SW480 (cell line): ENCODE results near the gene NCOA1.
"Not testable (repeated sequence)": the region's sequence is repeated elsewhere in the genome, so short reads cannot be mapped to it uniquely, and the experiment has no call there.

ENCODE experiments used
- DNase-seq: peaks from one replicate; pipeline ENCODE4 v3.0.0-alpha.2; 2016; ENCODE audit warnings: low spot score

NCOA1 gene

DNA sequence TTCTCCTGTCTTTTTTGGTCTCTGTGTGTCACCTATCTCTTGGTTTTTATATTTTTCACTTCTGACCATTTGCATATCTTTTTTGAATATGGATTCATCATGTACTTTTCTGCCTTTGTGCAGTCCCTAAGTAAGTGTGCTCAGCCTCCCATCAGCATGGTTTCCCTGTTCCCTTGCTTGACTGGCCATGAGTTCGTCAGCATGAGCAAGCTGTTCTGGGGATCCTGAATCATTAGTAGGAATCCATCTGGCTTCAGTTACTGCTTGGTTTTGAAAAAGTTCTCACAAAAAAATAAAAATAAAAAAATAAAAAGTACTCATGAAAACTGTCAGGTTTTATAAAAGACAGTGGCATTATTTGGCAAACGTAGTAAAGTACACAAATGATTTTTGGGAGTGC, 144.1 kb downstream of the NCOA1 start:
- DNase-seq: no peak

DNA sequence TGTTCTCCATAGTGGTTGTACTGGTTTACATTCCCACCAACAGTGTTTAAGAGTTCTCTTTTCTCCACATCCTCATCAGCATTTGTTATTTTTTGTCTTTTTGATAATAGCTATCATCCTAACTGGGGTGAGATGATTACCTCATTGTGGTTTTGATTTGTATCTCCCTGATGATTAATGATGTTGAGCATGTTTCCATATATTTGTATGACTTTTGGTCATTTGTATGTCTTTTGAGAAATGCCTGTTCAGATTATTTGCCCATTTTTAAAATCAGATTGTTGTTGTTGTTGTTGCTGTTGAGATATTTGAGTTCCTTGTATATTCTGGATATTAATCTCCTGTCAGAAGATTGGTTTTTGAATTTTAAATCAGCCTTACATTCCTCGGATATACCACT, 147.5 kb downstream of the NCOA1 start:
- no peak for DNase-seq

DNA sequence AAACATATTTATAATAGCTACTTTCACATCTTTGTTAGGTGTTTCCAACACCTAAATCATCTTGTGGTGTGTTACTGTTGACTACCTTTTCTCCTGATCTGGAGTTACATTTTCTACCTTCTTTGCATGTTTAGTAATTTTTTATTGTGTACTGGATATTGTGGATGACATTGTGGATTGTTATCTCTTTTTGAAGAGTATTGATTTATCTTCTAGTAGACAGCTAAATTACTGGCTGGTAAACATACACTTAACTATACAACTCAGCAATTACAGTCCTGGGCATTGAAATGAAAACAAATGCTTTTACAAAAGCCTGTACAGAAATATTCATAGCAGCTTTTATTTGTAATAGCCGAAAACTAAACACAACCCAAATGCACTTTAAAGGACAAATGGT, 151.3 kb downstream of the NCOA1 start:
- no peak for DNase-seq

DNA sequence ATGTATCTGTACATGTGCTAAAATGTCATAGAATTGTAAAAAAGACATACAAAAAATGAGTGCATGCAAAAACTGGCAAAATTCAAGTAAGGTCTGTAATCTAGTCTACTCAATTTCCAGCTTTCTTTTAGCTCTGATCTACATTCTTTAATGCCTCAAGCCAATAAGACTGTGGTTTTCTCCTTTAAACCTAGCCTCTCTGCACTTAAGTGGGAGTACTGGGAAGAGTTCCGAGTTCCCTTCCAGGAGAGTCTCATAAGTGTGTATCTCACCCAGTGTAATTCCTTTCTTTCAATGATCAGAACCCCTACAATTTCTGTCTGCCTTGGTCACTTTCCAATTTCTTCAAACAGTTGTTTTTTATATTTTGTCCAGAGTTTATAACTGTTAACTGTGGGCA, 152.0 kb downstream of the NCOA1 start:
- DNase-seq: no peak

DNA sequence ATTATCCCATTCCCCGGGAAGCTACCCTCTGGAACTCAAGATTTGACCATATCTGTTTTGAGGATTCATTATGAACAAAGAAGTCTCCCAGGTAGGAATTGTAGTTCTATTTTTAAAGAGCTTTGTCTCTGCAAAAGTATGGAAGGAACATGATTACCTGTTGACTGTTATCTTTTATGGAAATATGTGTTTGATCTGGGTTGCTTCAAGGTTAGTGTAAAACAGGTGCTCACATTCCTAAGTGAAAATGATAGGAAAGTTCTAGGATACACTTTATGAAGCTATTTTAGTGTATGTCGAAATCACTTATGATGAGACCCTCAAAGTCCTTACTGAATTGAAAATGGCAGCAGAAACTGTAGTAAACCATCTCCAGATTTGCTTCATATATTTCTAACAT, 153.0 kb downstream of the NCOA1 start:
- DNase-seq: no peak

DNA sequence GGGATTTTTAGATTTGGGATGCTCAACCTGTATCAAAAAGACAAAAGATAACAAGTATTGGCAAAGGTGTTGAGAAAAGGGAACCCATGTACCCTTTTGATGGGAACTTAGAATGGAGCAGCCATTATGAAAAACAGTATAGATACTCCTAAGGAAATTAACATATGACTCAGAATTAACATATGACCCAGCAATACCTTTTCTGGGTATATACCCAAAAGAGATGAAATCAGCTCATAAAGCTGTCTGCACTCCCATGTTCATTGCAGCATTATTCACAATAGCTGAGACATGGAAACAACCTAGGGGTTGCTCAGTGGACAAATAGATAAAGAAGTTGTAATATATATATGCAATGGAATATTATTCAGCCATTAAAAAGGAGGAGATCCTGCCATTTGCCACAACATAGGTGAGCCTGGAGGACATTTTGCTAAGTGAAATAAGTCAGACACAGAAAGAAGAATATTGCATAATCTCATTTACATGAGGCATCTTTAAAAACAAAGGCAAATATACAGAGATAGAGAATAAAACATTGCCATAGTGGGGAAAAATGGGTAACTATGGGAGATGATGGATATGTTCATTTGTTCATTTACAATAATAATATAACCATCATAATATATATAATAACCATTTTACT, 160.1 kb downstream of the NCOA1 start:
- DNase-seq: no peak

DNA sequence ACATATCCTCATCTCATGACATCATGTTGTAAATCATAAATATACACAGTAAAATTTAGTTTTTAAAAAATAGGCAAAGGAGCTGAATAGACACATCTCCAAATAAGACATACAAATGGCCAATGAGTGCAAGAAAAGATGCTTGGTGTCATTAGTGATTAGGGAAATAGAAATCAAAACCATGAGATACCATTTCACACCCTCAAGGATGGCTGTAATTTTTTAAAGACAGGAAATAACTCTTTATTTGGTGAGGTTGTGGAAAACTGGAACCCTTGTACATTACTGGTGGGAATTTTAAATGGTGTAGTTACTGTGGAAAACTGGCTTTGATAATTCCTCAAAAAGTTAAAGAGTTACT, 160.6 kb downstream of the NCOA1 start:
- no peak for DNase-seq

DNA sequence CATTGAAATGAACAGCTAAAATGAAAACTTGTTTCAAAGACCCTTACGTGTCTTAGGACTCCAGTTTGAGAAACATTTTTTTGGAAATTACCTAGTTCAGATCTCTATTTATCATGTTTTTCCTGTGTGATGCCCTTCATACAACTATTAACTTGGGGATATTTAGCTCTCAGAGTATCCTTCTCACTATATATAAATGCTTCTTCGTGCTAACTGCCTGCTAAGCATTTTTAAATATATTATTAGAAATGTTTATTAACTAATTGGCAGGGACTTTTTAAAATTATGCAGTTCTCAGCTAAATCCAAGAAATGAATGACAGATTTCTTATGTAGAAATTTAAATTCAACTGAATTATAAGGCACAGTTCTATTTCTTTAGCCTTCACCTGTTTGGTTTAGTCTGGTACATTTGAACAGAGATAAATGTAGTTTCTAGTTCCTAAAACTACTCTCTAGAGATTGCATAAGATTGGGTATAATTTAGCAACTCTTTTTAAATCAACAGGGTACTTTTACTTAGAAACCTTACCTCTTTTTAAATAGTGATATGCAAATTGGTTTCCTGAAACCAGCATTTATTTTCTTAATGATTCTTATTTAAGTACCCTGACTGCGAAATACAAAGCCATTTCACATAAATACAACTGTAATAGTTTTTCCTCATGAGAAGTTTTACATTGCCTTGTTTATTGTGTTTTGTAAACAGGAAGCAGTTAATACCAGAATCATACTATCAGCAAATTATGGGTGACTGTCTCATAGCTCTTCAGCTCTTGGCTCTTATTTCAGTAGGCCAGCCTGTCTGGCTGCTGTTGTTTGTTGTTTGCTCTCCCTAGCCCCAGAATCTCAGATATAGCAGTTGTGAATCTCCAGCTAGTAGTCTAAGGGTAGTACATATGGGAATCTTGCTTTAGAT, 161.5 kb downstream of the NCOA1 start:
- DNase-seq: no peak

DNA sequence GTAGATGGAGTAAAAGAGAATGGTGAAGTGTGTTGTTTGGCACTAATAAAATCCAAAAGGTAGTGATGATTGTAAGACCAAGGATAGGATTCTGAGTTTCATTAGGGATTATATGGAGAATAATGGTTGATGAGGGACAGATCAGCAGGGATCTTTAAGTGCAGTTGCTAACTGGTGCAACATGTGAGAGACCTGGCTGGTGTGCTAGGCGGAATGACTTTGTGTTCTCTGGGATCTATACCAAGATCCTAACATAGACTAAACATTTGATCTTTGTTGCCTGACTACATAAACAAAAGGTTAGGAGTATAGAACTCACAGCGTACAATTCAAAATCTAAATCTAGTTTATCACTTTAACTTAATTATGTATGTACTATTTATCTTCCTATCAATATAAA, 166.8 kb downstream of the NCOA1 start:
- no peak for DNase-seq

DNA sequence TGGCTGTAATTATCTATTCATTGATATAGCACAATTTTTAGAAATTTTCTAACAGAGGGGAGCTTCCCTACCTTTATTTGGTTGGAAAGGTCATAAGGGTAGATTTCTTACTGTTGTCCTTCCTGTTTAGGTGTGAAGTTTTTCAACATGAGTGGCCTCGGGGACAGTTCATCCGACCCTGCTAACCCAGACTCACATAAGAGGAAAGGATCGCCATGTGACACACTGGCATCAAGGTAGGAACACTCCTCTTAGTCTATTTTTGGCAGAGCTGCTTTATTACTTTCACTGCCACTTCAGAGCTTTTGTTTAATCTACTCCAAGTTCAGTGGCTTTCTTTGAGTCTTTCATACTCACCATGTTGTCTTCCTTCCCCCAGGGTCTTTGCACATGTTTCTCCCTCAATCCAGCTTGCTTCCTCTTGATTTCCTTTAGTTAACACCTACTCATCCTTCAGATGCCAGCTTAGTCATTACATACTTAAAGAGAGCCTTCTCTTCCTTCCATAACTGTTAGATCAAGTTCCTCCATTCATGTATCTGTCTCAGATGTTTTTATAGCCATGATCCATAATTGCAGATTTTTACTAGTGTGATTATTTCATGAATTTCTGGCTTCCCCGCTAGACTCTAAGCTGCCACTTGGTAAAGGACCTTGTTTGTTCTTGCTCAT, 167.6 kb downstream of the NCOA1 start:
- DNase-seq: no peak

DNA sequence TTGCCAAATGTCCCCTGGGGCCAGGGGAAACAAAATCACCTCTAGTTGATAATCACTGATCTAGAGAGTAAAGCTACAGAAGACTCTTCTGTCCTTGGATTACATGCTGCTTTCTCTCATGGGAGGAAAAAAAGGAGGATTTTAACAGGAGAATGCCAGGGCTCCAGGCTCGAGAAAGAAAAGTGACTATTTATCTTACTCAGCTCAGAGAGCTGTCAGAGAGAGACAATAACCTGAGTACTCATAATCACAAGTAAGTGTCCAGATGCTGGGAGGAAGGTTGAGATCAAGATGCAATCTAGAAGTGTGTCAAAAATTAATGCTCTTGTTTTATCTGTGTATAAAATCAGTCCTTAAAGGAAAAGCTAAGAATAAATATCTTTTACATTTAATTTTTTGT, 168.8 kb downstream of the NCOA1 start:
- no peak for DNase-seq

DNA sequence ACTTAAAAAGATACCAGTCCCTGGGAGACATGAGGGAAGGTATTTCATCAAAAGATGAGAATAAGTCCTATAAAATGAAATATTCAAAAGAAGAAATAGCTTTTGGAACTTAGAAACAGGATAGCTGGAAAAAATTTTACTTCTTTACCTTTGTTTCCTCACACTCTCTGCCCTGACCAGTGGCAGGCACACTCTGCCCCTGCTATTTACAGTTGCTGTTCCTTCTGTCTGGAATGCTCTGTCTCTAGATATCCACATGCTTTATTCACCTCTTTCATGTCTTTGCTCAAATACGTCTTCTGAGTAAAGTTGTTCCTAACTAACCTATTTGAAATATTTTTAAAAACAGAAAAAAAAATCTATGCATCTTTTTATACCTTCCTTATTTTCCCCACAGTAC, 176.5 kb downstream of the NCOA1 start:
- DNase-seq: no peak

DNA sequence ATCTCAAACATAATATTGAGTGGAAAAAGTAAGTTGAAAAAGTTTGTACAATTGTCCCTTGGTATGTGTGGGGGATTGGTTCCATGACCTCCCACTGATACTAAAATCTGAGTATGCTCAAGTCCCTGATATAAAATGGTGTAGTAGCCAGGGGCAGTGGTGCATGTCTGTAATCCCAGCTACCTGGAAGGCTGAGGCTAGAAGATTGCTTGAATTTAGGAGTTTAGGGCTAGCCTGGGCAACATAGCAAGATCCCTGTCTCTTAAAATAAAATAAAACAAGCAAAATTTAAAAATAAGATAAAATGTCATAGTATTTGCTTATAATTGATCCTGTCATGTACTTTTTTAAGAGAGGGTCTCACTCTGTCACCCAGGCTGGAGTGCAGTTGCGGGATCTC, 180.2 kb downstream of the NCOA1 start:
- no peak for DNase-seq

DNA sequence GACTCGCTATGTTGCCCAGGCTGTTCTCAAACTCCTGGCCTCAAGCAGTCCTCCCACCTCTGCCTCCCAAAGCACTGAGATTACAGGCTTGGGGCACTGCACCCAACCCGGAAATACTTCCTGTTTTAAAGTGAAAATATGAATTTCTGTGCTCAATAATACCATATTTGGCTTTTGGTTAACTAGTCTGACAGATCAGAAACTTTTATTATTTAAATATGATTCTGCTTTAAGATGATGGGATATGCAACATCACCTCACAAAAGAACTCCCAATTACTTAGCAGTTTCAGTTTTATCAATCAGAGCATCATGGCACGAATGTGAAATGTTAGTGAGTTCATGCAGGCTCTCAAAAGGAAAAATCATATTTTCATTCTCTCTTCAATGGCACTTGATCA, 181.5 kb downstream of the NCOA1 start:
- no peak for DNase-seq

DNA sequence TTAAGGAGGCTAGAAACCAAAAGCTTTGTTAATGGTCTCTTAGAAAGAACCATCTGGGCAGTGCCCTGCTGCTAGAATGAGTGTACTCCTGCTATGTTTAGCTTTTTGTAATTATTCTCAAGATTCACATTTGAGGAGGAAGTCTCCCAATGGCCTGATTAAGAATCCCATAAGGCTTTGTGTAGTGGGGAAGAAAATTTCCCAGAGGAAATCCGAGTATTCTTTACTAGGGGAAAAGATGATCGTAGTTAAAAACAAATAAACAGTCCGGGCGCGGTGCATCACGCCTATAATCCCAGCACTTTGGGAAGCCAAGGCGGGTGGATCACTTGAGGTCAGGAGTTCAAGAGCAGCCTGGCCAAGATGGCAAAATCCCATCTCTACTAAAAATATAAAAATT, 184.3 kb downstream of the NCOA1 start:
- no peak for DNase-seq

DNA sequence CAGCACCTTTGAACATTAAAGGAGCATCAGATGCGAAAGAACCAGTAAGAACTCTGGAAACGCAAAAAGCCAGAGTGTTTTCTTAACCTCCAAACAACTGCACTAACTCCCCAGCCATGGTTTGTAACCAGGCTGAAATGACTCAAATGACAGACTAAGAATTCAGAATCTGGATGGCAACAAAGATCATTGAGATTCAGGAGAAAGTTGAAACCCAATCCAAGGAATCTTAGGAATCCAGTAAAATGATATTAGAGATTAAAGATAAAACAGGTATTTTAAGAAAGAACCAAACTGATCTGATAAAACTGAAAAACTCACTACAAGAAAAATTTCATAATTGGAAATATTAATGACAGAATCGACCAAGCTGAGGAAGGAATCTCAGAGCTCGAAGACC, 185.4 kb downstream of the NCOA1 start:
- DNase-seq: no peak

DNA sequence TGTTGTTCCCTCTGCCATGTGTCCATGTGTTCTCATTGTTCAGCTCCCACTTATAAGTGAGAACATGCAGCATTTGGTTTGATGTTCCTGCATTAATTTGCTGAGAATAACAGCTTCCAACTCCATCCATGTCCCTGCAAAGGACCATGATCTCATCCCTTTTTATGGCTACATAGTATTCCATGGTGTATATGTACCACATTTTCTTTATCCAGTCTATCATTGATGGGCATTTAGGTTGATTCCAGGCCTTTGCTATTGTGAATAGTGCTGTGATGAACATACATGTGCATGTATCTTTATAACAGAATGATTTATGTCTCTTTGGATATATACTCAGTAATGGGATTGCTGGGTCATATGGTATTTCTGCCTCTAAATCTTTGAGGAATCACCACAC, 187.0 kb downstream of the NCOA1 start:
- DNase-seq: not testable (repeated sequence)

DNA sequence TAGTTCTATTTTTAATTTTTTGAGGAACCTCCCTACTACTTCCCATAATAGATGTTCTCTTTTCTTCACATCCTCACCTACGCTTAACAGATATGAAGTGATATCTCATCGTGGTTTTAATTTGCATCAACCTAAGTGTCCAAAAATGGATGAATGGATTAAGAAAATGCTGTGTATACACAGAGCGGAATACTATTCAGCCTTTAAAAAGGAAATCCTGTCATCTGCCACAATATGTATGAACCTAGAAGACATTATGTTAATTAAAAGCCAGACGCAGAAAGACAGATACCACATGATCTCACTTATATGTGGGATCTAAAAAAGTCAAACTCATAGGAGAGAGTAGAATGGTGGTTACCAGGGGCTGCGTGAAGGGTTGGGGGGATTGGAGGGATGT, 189.1 kb downstream of the NCOA1 start:
- DNase-seq: no peak

DNA sequence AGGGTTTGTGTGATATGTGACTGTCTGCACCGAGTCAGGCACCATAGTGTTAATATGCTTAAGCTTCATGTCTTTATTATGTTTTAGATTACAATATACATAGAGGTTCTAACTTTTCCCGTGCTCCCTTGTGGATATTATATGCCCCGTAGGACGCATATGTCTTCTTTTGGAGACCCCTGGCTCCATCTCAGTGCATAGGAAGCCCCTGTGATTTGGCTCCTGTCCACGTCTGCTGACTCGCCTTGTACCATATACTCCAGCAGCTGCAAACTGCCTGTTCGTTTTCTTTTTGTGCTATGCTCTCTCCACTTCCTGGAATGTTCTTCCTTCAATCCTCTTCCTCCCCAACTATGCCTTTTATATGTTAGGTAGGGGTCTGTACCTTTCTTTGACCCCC, 191.2 kb downstream of the NCOA1 start:
- DNase-seq: no peak

DNA sequence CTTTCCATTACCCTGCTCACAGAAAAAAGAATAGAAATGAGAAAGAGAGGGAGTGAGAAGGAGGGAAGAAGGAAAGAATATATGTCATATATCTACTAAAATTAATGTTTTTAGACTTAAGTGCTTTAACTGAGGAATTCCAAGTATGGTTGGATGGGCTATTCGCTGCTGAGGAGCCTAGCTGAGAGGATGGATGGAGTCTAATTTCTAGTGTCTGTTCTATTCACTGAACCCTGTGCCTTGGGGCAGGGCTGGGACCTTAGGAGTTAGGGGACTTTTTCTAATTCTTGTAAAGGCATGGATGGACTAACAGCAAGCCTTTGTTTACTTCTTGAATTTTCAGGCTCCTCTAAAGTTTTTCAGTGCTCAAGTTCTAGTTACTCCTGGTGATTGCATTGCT, 192.4 kb downstream of the NCOA1 start:
- DNase-seq: no peak

DNA sequence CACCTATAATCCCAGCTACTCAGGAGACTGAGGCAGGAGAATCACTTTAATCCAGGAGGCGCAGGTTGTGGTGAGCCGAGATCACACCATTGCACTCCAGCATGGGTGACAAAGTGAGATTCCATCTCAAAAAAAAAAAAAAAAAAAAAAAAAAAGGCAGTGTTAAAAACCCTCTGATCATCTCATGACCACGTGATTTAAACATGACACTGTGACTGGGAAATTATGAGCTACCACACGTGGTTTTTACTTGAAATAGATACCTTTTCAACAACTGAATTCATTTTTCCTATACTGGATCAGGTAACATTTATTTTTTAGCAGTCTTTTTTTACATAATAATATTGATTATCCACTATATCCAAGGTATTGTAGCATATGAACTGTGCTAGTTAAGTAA, 199.5 kb downstream of the NCOA1 start:
- DNase-seq: no peak

DNA sequence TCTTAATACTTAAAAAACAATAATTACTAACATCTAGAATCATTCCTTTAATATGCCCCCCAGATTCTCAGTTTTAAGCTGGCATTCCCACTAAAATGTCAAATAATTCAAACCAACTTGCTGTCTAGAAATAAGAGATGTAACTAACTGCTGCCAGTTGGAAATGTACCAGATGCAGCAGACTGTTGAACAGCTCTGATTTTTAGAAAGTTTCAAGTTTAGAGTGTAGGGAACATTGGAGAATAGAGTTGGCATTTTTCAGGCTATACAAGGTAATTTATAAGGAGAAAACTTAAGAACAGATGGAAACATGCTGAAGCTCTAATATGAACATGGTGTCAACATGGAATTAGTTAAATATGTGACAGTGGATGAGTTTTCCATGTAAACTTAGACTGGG, 200.8 kb downstream of the NCOA1 start:
- DNase-seq: no peak

DNA sequence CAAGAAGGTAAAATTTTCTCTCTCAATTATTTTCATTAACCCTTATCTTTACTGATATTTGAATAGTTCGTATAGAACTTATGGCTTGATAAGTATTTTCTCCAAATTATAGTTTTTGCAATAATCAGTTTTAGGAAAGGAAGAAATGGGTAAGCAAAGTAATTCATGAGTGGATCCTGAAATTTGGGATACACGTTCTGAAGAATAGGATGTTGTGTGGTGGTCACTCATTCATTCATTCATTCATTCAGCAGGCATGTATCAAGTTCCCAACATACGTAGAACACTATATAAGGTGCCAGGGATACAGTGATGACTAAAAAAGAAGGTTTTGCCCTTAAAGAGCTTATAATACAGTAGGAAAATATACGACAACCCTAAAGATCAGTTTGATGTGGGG, 206.7 kb downstream of the NCOA1 start:
- no peak for DNase-seq
